Measurements from ENCODE around the gene KCNJ12.

KCNJ12 gene

DNA sequence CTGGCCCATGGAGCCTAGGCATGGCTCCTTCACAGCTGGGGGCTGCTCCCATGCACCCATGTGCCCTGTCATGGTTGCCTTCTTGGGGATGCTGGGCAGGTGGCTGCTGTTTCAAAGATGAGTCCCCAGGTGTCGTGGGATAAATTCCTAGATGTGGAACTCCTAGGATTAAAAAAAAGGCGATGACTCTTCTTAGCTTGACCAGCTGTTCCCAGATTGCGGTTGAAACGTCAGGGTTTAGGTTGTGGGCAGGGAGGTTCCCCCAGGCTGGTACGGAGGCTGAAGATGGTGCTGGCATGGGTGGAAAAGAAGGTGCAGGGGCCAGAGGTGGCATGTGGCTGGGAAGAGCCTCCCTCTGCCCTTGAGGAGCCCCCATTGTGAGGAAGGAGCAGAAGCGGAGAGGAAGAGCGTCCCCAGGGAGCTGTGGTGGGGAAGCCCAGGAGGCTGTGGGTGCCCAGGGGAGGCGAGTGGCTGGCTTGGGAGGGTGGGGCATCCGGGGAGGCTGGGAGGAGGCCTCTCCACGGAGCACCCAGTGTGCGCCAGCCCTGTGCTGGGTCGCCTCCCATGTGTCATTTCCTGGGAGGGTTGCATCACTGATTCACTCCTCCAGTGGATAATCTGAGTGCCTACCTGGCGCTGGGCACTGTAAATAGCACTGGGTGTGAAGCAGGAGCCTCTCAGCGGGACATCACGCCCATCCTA lies 7.5 kb upstream of the KCNJ12 start:
- DNase-seq (ENCODE audit: low spot score) = no peak

DNA sequence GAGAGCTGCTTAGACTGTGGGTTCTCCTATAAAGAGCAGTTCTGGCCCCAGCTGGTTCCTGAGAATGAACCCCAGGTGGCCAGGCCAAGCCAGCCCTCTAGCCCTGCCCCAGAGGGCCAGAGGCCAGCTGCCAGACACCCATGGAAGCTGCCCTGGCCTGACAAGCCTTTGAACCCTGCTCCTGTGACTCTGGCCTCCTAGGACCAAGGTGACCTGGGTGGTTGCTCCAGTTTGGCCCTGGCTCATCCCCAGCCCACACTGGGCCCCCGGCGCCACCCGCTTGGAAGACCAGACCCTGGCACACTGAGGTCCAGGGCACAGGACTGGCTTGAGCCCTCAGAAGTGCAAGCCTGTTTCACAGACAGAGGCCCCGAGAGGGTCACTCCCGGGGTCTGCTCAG lies 6.8 kb upstream of the KCNJ12 start:
- DNase-seq (ENCODE audit: low spot score) = no peak

DNA sequence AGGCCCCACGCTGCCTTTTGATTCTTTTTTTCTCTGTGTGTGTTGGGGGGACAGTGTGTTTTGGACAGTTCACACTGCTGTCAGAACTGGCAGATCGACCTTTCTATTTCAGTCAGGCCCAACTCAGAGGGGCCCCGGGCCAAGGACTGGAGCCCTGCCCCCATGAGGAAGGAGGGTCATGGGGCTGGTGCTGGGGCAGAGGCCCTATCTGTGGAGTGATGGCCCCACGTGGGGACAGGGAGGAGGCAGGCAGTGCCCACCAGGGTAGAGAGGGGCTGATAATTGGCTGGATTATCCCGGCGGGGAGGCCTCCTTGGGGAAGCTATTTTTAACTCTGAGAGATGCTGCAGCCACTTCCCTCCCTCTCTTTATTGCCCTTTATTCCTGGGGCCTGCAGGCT lies 5.7 kb upstream of the KCNJ12 start:
- DNase-seq (ENCODE audit: low spot score) = no peak

DNA sequence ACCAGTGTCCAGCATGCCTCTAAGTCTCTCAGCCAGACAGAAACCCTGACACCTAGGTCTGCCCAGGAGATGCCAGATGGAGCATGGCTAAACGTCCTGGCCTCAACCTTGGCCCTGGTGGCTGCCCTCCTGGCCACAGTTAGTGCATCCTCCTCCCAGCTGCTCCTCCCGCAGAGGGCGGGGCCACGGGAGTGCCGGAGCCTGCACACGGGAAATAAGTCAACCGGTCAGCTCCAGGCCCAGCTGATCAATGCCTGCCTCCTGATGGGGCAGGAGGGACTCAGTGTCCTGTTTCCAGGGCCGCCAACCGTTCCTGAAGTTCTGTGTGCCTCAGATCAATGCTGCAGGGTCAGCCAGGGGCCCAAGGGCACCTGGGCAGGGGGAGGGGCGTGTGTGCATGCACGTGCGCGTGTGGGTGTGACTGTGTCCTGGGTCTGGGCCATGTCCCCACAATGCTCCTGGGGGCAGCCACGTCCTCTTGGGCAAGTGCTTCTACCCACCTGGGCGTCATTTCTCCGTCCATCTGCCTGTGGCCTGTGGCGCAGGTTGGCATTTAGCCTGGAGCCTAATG lies 4.6 kb upstream of the KCNJ12 start:
- no peak for DNase-seq (ENCODE audit: low spot score)

DNA sequence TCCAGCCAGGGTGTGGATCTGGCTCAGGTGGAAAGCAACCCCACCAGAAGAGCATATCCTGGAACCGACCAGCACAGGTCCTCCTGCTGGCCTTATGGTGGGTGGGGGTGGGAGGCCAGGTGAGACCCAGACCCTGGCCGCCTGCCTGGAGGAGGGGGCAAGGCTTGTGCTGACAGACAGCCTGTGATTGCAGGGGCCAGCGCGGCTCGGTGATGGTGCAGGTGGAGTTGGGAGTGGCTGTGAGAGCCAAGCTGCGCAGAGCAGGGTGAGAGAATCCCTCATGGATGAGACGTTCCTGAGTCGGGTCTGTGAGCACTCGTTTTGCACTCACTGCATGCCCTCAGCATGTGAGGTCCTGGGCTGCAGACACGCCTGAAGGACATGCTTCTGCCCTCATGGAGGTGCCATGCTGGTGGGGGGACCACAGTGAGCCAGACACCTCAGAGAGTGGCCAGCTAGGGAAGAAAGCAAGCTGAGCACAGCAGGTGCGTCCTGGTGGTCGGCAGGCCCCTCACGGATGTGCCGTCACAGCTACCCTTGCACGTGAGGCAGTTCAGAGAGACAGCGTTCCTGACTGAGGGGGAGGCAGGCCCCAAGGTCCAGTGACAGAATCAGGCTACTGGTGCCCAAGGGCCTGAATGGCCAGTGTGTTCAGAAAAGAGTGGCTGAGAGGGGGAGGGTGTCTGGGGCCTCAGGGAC lies 3.8 kb upstream of the KCNJ12 start:
- no peak for DNase-seq (ENCODE audit: low spot score)

DNA sequence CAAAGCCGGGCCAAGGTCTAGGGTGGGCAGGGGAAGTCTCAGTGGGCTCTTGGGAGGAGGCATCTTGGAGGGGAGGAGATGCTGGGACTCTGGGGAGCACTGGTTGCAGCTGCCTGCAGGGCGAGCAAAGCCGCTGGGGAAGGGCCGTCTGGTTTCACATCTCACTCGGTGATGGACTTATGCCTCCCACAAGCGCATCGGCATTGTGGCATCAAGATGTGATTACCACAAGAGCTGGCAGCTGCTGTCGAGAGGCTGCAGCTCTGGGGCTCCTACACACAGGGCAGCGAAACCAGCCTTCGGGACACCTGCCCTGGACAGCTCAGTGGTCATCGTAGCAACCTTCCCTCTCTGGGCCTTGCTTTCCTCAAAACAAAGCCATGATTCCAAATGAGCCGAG lies 3.1 kb upstream of the KCNJ12 start:
- no peak for DNase-seq (ENCODE audit: low spot score)

DNA sequence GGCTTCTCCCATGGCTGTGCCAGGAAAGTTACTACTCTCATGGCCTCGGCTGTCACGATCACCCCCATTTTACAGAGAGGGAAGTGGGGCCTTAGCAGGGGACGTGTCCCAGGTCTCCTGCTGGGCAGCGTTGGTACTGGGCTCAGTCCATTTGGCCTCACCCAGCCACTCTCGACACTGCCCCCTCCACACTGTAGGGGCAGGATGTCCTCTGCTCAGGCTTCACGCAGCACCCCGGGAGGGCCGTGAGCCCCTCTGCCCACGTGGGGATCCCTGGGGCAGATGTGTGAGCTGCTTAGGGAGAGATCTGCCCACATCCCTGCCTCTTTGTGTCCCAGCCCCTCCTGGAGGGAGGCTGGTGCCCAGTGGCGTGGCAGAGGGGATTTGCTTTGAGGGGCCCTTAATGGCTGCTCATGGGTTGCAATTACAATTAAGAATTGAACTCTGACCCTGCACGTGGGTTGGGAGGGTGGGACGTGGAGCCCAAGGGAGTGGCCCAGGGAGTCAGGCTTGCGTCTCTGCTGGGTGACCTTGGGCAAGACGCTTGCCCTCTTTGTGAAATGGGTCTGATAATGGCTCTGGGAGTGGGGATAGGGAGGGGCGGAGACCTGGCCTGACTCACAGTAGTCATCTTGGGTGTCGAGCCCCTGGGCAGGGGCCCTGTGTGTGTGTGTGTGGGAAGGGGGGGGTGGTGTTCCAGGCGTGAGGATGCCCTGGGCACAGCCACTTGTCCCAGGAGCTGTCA lies 2.3 kb upstream of the KCNJ12 start:
- DNase-seq (ENCODE audit: low spot score) = no peak

DNA sequence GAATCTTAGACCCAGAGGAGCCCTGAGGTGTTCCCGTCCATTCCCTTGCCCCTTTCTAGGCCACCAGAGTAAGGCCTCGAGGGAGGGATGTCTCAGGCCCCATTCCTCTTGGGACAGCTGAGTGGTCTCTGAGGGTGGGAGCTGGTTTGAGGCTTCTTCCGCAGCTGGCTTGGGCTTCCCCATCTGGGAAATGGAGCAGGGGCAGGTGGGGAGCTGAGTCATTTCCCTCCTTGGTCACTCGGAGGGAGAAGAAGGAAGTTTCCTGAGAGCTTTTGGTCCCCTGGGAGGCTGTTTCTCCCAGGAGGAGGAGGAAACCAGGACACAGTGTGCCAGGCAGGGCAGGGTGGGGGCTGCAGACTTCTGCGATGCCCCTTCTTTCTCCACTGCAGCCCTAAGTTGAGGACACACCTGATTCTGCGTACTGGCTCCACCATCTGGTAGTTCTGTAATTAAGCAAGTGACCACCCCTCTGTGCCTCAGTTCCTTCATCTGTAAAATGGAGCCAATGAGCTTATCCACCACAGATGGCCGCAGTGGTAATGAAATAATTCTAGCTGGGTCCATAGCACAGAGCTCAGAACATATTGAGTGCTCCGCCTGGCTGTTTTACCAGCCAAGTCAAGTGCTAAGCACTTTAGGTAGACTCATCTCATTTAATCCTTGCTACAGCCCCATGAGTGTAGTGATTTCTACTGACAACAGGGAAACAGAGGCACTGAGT lies 1.6 kb upstream of the KCNJ12 start:
- no peak for DNase-seq (ENCODE audit: low spot score)

DNA sequence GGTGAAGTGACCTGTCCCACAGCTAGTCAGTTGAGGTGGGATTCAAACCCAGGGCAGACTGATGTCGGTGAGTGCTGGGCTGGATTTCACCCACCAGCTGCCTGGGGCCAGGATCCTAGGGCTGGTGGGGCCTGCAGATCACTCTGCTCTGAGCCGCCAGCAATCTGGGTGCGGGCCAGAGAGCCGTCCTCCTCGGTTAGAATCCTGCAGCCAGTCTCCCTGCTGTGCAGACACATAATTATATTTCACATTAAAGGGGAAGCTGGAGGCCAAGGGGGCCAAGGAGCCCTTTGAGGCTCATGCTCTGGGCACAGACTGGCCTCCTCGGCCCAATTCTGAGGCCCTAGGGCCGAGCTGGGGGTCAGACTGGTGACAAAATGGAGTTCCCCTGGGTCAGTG lies 996 bp upstream of the KCNJ12 start:
- no peak for DNase-seq (ENCODE audit: low spot score)

DNA sequence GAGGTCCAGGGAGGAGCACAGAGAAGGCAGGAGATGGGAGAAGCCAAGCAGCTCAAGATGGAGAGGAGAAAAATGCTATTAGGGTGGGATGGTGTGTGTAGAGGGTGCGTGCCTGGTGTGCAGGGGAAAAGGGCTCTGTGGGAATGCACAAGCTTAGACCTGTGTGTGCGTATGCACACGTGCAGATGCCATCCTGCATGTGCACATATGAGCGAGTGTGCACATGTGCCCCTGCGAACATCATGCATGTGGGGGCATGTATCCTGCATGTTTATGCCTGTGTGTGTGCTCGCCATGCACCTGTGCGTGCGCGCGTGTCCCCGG lies 438 bp upstream of the KCNJ12 start:
- DNase-seq (ENCODE audit: low spot score) = no peak

DNA sequence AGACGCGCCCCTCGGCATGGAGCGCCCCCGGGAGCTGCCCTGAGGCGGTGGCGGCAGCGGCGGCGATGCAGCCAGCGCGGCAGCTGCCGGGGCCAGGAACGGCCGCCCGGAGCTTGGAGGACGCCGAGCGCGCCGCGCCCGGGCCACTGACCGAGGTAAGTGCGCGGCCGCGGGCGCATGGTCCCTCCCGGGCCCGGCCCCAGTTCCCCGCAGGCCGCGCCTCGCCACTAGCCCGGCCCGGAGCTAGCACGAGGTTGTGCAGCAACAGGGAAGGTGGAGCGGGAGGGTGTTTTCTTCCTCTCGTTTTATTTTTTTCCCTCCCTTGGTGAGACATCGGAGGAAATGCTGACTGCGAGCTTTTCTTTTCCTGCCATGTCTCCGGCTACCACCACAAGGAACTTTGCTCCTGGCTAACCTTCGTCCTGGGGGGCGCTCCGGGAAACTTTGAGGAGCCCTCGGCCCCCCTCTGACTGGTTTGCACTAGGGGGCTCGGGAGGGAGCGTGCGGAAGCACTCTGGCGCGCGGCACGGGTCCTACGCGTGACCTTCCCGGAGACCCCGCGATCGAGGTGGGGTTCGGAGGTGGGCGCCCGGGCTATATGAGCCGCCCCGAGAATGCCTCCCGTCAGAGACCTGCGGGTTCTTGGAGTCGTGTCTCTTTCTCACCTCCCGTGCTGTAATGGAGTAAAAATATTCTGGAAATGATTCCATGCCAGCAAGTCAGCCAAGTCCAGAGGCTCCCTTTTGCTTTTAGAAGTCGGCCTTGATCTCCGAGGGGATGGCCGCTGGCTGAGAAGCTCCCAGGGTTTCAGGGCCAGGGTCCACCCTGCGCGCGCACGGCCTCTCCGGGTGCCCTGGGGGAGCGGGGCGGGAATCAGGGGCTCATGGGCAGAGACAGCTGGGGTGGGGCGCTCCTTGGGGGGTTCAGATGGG lies 868 bp downstream of the KCNJ12 start:
- DNase-seq (ENCODE audit: low spot score) = peak; percentile 21

DNA sequence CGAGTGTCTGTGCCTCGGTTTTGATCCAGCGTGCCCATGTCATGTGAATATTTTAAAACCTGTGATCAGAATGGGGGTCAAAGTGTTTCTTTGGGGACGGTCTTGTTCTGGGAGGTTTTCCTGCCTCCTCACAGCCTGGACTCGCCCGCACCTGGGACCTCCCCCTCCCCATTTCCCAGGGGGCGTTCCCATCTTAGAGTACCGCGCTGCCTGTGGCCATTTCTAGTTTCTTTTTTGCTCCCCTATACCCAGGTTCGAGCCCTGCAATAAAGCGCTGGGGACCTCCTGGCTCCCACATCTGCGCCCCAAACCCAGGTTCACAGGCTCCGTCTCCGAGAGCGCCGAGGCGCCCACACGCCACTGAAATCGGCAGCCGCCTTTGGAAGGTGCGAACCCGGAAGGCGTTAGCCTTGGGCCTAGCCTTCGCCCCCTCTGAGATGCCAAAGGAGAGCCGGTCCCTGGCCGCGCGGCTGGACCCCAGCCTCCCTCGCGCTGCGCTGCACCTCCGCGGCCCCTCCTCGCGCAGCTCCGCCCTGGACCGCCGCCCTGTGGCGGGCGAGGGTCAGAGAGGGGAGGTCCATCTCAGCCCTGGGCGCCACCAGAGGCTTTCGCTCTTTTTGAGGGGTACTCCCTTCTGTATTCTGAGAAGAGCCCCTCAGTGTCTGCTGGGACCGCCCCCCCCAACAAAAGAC lies 1.7 kb downstream of the KCNJ12 start:
- no peak for DNase-seq (ENCODE audit: low spot score)

DNA sequence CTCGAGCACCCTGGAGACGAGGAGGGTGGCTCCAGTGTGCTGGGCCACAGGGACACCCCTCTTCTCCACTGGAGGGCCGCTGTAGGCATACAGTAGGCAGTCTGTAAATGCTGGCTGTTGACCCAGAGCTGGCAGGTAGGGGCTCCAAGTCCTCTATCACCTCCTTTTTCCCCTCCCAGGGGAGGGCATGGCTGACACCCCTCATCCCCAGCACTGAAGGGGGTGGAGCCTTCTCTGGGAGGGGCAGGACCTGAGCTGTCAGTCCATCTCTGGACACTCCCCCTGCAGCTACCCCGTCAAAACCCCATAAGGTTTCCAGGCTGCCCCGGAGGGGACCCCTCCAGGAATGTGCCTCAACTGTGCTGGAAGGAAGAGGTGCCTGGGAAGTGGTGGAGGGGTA lies 2.4 kb downstream of the KCNJ12 start:
- DNase-seq (ENCODE audit: low spot score) = no peak

DNA sequence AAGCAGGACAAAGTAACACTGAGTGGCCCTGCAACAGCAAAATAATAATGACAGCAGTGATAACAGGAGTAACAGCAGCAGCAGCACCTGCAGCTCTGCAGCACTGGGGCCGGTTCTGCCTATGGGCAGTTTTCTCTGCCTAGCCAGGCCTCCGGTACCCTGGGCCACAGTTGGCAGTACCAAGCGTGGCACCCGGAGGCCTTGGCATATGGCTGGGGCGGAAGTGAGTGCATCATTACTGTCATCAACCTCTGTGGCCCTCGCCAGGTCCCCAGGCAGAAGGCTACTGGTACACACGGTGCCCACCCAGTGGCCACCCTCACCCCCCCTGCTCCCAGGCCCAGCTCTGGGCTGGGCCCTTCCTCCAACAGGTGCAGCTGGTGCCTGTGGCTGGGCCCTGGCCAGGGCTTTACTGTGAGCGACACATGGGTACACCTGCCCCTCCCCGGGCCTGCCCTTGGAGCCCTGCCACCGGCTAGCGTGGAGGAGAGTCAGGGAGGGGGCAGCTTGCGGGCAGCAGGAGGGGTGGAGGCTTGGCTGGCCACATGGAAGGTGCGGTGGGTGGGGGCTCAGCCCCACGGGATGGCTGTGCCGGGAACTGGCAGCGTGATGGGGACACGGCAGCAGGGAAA lies 3.0 kb downstream of the KCNJ12 start:
- DNase-seq (ENCODE audit: low spot score) = no peak

DNA sequence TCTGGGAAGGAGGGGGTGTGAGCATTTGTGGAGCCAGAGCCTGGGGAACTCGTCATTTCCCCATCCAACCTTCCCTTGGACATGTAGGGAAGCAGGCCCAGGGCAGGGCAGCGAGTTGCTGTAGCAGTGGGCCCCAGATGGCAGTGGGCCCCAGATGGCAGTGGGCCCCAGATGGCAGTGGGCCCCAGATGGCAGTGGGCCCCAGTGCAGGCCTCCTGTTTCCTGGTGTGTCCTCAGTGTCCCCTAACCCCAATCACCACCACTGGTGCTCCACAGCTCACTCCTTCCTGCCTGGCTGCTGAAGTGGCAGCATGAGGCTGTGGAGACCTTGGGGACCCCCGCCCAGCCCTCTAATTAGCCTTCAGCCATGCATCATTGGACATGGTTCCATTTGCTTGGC lies 4.5 kb downstream of the KCNJ12 start:
- no peak for DNase-seq (ENCODE audit: low spot score)

DNA sequence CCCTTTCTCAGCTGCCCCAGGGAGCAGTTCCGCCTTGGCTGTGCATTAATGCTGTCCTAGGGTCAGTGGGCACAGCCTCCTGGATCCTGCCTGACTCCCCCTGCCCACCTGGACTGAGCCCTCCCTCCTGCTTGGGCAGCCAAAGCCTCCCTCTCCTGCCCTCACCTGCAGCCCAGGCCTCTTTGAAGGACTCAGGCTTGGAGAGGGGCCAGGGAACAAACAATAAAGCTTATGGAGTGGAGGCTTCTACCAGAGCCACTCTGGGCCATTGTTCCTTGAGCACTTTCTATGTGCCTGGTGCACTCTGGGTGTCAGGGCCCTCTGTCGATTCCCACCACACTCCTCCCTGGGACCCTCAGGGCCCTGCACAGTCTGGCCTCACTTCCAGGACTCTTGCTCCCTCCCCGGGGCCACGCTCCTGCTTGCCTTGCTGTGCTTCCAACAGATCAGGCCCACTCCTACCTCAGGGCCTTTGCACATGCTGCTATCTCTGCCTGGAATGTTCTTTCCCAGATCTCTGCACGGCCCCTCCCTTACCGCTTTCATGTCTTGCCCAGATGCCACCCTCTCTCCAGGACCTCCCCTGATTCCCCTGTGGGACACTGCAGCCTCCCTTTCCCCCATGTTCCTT lies 5.0 kb downstream of the KCNJ12 start:
- no peak for DNase-seq (ENCODE audit: low spot score)

DNA sequence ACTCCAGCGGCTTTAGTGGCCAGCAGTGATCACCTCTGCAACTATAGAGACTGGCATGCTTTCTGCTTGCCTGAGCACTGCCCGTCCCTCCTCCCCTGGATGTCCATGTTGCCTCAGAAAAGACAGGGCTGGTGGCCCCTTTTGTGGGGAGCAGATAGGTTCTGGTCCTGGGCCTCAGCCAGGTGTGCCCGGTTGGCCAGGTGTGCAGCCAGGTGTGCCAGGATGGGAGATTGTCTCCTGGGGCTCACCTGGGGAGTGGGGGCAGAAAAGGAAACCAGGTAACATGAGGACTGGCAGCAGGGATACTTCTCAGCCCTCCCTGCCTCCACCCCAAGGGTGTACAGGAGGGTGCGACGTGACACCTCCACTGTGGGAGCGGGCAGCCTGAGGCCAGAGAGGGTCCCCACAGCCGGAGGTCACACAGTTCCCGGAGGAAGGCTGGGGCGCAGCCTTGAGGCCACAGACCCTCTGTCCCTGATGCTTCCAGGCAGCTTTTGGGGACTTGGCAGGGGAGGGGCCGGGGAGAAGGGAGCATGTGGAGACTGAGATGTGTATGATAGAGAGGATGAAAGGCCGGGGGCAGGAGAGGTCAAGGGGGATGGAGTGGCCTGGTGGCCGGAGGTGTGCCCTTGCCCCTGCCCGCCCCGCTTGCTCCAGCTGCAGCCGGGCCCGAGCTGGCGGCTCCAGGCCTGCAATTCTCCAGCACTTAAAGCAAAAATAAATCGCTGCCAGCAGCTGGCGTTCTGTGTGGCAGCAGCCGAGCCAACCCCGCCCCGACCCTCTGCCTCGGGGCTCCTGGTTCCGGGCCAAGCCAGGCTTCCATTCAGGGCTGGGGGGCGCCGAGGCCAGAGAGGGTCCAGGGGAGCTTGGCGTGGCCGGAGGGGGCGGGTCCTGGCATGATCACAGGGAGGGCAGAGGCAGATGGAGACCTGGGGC lies 6.7 kb downstream of the KCNJ12 start:
- DNase-seq (ENCODE audit: low spot score) = no peak

DNA sequence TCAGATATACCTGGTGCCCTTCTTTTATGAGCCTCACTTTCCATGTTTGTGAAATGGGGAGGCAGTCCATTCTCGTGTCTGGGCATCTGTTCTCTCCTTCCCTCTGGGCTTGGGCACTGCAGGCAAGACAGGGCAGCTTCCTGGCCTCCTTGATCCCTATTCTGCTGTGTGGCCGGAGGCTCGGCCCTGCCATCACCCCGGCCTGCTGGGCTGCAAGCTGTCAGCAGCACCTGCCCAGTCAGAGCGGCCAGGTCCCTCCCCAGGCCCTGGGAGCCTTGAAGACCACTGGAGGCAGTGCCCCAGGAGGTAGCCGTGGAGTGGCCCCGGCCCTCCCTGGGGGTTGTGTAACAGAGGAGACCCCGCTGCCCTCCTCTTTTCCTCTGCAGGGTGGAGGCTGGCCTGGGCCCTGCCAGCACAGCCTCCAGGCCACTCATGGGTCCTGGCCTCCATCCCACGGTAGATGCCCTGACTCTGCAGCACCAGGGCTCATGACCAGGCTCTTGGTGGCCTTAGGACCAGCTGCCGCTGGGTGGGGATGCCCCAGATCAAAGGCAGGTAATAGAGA lies 9.2 kb downstream of the KCNJ12 start:
- DNase-seq (ENCODE audit: low spot score) = no peak
